C1 segment of cervical spinal cord (tissue), 14 donors: ENCODE measurements around the gene PPFIBP1.
"Not testable (repeated sequence)": the region's sequence is repeated elsewhere in the genome, so short reads cannot be mapped to it uniquely, and the experiment has no call there.

Experiments used
- DNase-seq, 14 donors: peaks; one replicate each; lab custom pipeline; 2025; lab: John Stamatoyannopoulos, UW

Gene PPFIBP1

DNA sequence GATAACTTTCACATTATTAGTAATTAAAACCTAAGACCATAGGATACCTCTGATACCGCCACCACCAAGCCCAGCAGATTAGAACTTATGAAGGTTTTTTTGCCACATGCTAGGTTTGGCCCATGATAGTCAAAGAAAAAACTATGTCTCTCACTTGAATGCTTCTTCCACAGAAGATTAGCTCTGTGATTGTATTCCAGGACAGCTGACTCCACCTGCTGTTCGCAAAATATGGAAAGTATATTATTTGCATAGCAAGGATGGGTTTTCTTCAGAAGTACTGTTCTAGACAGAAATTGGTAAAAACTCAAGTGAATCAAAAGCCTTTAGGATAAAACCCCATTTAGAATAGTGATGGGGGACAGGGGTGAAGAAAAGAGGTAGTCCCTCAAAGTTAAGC is 42.2 kb downstream of the PPFIBP1 start:
- no peak for DNase-seq

DNA sequence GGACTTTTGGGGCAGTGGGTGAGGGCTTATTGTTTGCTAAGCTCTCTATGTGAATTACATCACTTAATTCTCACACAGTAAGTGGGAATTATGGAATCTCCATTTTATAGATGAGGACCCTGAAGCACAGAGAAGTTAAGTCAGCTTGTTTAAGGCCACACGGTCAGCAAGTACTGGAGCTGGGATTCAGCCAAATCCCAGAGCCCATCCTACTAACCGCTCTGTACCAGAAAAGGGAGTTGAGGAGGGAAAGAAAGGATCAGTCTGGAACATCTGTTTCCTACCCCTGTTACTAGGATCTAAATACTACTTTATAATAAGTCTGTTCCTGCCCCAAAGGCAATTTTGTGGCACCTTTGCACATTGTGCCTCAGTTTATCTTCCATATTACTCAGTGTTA is 42.6 kb downstream of the PPFIBP1 start:
- DNase-seq = no peak

DNA sequence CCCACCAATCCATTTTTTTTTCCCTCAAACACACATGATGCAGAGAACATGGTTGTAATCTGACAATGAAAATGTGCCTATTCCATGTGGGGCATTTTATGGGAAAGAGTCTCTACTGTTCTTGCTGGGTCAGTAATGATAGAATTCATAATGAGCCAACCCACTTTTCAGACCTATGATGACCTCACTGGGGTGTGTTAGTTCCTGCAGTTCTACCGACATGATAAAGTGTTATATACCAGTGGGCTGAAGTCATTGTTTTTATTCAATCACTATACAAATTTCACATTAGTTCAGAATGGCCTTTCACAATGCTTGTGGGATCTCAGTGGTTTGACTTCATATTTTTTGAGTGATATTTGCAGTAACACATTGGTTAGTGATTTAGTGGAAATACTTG is 47.5 kb downstream of the PPFIBP1 start:
- DNase-seq = no peak

DNA sequence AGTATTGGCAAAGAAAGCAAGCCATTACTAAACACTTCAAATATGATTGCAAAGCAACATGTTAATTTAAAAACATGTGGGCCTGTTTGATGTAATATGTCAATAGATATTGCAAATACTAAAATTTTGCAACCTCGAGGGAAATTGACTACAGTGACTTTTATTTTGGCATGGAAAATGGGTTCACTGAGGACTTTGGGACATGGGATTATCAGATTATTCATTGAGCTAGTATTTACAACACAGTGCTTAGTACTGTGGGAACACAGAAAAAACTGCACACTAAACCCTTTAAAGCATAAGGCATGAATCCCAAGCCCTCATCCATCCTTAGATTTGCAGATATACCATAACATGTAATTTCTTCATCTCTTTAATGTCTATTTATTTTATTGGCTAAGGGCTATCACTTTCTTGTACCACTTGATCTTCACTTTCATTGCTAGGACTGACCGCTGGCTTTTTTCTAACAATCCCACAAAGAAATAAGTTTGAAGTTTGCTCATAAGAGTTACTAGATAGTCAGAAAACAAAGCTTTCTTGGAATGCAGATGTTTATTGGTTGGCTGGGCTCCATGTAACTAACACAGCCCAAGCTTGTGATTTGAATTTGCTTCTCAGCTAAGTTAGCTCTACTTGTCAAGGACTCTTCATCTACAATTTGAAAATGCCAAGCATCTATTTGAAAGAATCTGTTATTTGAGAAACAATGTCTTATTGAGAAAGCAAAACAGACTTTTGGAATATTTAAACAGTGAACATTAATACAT is 48.7 kb downstream of the PPFIBP1 start:
- no peak for DNase-seq

DNA sequence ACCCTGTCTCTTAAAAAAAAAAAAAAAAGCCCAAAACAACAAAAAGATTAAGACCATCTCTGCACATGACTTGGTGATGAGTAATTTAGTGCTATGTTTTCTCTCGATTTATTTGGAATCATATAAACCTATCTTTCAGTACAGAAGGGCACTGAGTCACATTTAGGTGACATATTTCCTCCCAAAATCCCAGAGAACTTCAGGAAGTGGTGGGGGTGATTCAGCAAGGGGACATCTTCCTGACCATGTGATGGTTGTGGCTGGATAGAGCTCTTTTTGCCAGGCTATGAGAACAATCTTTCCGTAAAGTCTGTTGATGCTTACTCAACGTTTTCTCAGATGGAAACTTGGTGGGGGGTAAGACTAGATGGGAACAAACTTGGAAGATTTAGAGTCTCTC is 50.0 kb downstream of the PPFIBP1 start:
- DNase-seq = no peak

DNA sequence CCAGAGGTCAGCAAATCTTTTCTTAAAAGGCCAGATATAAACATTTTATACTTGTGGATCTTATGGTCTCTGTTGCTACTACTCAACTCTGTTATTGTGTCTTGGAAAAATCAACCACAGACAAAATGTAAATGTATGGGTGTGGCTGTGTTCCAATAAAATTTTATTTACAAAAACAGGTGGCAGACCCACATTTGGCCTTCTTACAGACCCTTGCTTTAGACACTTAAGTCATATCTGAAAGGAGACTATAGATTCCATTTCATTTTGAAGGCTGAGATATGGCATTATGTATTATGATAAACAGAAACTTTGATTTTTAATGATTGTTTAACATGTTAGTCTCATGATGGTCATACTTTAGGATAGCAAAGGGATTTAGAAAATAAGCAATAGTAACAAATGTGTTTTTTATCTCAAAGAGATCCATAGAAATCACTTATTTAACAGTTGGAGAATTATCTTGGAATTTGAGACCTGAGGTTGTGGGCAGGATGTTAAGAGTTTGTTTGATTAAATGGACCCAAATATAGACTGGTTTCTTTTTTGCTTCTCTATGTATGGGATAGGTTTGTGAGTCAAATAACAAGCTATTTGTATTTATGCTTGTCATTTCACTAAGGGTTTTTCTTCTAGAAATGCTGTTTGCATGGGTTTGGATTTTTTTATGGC is 51.2 kb downstream of the PPFIBP1 start:
- DNase-seq = no peak

DNA sequence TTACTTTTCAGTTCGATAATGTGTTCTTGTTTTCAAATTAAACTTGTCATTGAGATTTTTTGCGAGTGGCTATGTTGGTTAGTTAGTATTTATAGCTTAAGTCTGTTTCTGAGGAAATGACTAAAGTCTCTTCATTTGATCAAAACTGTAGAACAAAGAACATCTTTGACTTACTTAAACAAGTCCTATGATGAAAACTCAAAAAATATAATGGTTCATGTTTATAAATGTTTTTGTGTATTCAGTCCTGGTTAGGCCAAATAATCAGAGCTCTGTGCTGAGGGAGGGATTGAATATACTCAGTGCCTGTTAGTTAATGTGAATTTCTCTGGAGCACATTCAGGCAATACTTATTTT is 51.7 kb downstream of the PPFIBP1 start:
- no peak for DNase-seq

DNA sequence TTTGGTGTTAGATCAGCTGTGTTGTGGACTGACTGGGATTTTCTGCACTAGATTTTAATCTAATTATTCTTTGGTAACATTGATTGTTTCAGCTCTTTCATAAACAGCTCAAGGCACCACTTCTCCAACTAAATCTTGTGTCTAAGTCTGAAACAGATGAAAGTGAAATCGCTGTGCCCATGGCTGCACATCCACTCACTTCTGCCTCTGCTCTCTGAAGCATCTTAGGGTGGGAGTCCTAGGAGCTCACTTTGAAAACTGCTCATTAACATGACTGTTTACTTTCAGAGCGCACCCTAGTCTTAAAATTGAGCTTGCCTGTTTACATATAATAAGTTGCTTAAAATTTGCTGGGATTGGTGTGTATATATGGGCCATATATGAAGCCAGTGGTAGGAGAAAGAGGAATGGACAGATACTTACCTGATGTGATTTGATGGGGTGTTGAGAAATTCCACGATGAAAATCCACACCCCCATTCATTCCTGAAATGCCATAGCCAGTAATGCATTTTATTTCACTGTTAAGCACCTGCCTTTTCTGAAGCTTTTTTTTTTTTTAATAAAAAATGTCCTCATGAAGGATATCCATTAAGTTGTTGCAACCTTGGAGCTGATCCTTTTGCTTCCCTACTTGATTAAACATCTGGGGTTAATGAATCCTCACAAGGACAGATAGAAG is 52.8 kb downstream of the PPFIBP1 start:
- DNase-seq = no peak

DNA sequence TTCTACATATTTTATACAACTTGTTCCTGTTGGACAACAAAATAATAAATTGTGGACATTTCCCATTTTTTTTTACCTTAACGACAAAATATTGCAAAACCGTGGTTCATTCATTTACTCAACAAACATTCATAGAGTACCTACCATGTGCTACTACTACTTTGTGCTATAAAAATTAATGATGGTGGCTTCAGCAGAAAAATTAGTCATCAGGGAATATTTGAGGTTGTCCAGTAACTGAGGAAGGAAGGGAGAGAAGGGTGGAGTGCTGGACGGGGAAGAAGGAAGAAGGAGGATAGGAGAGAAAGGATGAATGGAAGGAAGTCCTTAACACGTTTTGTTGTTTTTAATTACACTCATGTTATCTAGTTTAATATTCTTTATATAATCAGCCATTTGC is 53.7 kb downstream of the PPFIBP1 start:
- no peak for DNase-seq

DNA sequence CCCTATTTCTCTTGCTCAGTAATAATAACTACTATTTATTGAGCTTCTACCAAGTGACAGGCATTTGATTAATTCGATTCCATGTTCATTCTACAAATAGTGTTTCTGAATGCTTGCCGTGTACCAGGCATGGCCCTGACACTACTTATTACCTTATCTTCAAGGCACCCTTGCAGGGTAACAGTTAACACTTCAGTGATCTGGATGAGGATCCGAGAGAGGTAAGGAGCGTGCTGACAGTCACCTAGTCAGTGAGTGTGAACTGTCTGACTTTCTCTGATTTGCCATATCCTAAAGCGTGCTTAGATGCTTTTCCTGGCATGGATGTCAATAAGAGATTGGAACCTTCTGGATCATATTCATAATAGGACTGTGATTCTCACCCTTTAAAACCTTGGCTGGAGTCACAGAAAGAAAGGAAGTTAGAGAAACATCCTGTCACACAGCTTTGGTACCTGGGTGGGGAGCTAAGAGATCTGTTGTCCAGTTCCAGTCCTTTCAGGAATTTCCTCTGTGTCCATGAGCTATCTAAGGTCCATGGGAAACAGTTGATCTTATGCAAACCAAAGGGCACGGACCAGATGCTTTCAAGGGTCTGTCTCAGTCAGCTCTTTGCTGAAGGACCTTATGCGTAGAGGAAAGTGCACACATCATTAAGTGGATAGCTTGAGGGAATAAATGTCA is 54.8 kb downstream of the PPFIBP1 start:
- DNase-seq = no peak

DNA sequence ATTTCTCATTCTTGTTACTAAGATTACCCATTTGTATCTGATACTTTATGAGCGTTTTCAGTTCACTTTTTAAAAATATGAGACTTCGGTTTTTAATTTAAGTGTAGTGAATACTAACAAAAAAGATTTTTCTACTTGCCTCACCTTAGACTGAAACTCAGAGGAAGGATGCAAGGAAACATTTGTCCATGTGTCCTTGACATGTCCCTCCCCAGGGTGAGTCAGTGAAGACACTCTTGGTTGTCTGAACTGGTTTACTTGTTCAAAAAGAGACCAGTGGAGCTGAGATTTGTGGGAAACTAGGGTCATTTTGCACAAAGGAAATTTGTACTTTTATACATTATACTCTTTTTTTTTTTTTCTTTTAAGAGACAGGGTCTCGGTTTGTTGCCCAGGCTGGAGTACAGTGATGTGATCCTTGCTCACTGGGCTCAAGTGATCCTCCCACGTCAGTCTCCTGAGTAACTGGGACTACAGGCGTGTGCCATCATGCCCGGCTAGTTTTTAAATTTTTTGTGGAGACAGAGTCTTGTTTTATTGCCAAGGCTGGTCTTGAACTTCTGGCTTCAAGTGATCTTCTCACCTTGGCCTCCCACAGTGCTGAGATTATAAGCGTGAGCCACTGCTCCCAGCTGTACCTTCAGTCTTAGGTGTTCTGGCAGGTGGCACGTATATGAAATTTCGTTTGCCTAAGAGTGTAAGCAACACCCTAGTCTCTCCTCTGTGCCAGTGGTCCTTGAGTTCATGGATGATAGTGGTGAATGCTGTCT is 56.7 kb downstream of the PPFIBP1 start:
- DNase-seq = no peak

DNA sequence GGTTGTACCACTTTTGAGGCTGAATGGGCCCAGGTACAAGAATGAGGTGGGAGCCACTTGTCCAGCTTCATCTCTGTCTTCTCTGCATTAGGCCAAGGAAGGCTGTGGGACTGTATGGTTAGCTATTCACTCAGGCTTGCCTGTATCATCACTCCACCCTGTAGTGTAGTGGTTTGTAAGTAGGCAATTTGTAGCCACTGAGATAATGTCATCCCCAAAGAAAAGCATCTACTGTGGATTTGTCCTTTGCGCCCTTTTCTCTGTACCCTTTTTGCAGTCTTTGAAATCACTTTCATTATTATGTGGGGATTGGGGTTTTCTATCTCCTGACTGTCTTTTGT is 57.3 kb downstream of the PPFIBP1 start:
- DNase-seq = not testable (repeated sequence)

DNA sequence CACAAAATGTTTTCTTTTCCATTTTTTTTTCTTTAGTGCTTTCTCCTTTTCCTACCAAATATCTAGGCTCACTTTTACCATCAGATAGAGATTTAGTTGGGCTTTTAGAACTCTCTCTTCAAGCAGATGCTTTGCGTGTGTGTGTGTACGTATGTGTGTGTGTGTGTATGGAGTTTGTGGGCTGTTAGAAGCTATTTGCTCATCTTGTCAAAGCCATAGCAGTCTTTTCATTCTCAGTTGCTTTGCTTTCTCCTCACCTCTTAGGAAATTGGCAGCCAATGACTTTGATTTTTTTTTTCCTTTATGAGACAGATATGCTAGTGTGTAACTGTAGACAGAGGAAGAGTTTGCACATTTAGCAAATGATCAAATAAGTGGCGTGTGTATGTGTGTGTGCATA is 57.8 kb downstream of the PPFIBP1 start:
- DNase-seq = not testable (repeated sequence)

DNA sequence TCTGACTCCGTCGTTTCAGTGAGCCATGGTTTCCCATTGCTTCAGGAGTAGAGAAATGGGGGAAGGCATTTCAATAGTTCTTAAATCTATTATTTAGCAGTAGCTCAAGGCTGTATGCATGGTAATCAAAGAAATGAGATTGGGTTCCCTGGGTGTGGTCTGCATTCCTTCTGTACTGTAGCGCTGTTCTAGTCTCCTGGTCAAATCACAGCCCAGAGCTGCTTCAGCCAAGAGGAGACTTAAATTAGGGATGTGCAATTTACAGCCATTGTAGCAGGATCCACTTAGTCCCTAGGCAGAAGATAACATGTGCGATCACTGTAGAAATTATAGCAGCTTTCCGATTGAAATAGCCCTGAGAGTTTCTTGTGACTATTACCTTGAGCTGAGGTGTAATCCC is 58.4 kb downstream of the PPFIBP1 start:
- DNase-seq = not testable (repeated sequence)

DNA sequence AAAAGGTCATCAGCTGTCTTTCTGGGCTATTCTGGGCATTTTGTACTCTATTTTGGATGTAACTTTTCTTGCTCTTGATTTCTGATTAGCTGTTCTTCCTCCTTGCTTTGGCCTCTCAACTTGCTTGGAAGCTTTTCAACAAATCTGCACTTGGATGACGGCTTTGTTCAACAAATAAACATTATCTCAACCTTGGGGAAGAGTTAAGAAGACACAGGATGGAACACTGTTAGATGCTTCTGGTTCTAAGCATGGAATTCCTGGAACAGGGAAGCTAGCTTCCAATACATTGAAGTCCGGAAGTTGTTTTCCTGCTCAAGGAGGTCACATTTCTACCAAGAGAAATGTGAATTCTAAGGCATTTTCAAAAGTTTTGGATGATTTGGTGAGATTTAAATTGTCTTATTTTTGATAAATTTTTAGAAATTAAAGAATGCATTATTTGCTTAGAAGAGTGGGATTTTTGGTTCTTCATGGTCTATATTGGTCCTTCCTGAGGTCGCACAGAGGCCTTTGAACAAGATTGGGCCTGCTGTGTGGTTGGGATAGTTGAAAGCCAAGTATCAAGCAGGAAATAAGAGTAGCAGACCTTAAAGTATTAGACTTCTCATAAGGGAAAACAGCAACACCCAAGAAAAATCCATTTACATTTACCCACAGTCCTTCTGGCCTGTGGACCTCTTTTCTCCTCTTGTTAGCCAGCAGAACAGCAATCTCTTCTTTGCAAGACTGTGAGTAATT is 59.2 kb downstream of the PPFIBP1 start:
- no peak for DNase-seq

DNA sequence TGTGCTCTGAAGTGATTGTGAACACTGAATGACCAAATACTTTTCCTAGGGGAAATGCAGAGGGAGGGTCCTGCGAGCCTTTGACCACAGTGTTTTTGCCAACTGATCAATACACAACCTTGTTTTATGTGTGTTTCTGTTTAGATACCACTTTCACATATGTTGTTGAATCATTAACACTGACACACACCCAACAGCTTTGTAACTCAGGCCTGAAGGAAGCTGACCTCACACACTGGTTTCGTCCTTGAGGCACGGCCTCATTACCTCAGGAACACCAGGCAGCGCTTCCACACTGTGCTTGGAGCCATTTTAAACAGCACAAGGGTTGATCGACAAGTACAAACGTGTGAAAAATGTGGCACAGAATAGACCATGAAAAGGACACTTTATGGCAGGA is 60.0 kb downstream of the PPFIBP1 start:
- no peak for DNase-seq

DNA sequence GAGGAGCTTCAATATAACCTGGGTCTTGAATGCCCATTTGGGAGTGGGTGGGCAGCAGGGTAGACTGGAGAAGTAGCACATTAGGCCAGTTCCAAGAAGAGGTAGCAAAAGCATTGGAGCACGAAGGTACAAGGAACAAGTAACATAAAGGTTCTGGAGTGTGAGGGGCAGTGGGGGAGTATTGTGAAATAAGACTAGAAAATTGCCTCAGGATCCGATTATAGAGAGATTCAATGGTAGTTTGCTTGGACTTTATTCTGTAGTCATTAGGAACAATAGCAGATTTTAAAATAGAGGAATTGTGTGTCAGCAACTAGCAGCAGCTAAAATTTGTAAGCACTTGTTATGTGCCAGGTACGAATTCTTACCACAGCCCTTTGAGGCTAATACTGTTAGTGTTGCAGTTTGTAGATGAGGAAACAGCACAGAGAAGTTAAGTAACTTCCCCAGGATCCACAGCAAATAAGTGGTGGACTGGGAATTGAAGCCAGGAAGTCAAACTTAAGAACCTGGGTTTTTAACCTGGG is 61.8 kb downstream of the PPFIBP1 start:
- no peak for DNase-seq

DNA sequence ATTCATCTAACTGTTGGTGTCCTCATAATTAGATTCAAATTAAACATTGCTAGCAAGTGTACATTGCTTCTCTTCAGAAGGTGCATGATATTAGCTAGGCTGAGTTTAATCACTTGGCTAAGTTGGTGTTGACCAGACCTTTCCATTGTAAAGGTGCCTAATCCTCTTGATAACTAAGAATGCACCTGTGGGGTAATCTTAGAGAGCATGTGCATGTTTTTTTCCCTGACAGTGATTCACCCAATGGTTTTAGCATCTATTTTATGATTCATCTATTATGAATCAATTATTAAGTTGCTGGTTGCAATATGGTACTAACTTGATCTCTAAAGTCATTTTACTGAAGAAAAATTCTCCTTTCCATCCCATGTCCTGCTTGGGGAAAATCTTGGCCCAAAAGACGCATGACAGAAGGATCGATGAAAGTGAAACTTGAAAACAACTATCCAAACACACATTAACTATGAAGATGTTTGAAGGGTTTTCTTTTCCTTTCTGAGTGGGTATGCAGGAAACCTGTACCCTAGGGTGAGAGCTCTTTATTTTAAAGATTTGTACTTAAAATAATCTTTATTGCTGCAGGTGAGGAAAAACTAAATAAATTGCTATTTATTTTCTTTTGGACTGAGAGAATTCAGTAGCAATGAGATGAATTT is 64.2 kb downstream of the PPFIBP1 start:
- DNase-seq = not testable (repeated sequence)

DNA sequence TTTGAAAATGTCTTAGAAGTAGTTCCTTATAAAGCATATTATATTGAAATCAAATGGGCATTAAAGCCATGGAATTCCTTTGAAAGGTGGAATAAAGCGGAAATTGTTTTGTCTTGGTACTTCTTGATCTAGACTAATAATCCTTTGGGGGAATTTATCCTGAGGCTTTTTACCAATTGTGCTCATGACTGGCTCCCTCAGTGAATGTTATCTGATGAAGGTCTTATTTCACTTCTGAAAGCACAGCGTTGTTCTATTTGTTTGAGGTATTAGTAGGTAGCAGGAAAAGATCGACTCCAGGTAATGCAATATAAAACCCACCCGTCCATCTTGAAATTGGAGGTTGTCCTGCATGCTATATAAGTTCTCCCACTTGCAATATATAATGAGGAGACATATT is 64.8 kb downstream of the PPFIBP1 start:
- DNase-seq = no peak

DNA sequence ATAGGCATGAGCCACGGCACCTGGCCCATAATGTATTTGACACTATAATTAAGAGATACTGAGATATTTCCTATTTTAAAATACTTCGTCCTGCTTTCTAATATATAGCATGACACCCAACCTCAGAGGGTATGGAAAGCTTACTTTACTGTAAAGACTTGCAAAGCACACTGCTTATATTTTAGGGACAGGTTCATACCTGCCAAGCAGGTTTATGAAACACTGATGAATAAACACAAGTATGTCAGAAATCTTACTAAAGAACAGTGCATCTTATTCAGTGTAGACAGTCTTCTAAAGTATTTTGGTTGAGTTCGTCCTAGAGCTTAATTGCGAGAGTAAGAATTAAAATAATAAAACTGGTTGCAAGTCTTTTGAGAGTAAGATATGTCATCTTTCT is 65.4 kb downstream of the PPFIBP1 start:
- DNase-seq = no peak
